Vagina (tissue), 2 donors: Measurements from ENCODE around the gene DSTYK.
A peak's percentile ranks its signal among the peaks of the same experiment; 100 is the strongest.

ENCODE experiments used
- CTCF ChIP-seq, 3 experiments: fragments of 450-650 bp in 2 of 3; fragments of 200-600 bp in 1 of 3; sonication (generic) in 1 of 3; IDR thresholded peaks; one replicate each; pipeline ENCODE4 v1.5.1; 2017 to 2019; ENCODE audit warnings: antibody characterized with exemption in 3 of 3, mild to moderate bottlenecking in 2 of 3, moderate library complexity in 2 of 3
- POLR2A ChIP-seq, 2 donors: fragments of 450-650 bp; IDR thresholded peaks; one replicate each; pipeline ENCODE4 v1.6.1; 2017; ENCODE audit warnings: antibody characterized with exemption in 2 of 2, mild to moderate bottlenecking in 2 of 2, moderate library complexity in 2 of 2
- POLR2AphosphoS5 ChIP-seq, 2 donors: sonication (generic); formaldehyde crosslinking; IDR thresholded peaks; one replicate each; pipeline ENCODE4 v1.9.0; 2017; ENCODE audit warnings: antibody characterized with exemption in 2 of 2, mild to moderate bottlenecking in 2 of 2, low read depth in 1 of 2; ENCODE audit not compliant: insufficient read depth in 1 of 2

DNA sequence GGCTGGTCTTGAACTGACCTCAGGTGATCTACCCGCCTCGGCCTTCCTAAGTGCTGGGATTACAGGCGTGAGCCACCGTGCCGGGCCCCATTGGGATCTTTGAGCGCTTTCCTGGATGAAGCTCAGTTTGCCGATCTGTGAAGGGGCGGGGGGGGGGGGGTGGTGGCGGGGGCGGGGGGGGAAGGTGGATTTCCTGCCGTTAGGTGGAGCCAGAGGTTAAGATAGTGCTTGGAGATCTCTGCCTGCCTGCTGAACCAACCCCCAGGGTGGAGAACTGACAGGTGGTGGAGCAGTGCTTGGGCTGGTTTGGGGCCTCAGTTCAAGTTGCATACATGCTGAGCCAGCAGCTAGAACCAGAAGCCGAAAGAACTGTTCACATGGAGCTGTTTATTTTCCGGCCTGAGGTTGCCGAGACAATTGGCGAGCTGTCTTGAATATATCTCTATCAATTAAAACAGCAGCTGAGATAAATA lies 17.9 kb upstream of the DSTYK start:
- TF ChIP-seq CTCF (IDR thresholded peaks at IDR 0.05) (peak in 1 of 3 experiments; percentile 18), POLR2A (IDR thresholded peaks at IDR 0.05) (no peak), POLR2AphosphoS5 (IDR thresholded peaks at IDR 0.05; ENCODE audit: insufficient read depth in 1 of 2, low read depth in 1 of 2) (no peak)
